AG08395 (cell line): ENCODE results near the gene SLC6A11.

Experiments
- DNase-seq: peaks from one replicate; pipeline ENCODE4 v3.0.0; 2012; ENCODE audit warnings: mixed read lengths, low spot score

SLC6A11 gene

GRCh38 chr3:10888518-10889090, 72.6 kb downstream of the SLC6A11 start:
- no peak for DNase-seq

GRCh38 chr3:10889206-10889960, 73.4 kb downstream of the SLC6A11 start:
- DNase-seq, result no peak

GRCh38 chr3:10890665-10891064, 74.6 kb downstream of the SLC6A11 start:
- no peak for DNase-seq

- DNase-seq, result no peak
Observed at GRCh38 chr3:10892622-10893021, 76.6 kb downstream of the SLC6A11 start.

- DNase-seq, result no peak
Observed at GRCh38 chr3:10901296-10901945, 85.4 kb downstream of the SLC6A11 start.

- no peak for DNase-seq
Observed at GRCh38 chr3:10907262-10907661, 91.2 kb downstream of the SLC6A11 start.

- DNase-seq, result no peak
Observed at GRCh38 chr3:10910367-10910766, 94.3 kb downstream of the SLC6A11 start.

GRCh38 chr3:10911350-10912002, 95.4 kb downstream of the SLC6A11 start:
- DNase-seq, result no peak

GRCh38 chr3:10912786-10913185, 96.8 kb downstream of the SLC6A11 start:
- no peak for DNase-seq

- DNase-seq, result no peak
Observed at GRCh38 chr3:10915376-10915775, 99.3 kb downstream of the SLC6A11 start.

GRCh38 chr3:10917176-10917575, 101.1 kb downstream of the SLC6A11 start:
- DNase-seq, result no peak

- no peak for DNase-seq
Observed at GRCh38 chr3:10918011-10918410, 102.0 kb downstream of the SLC6A11 start.

GRCh38 chr3:10919636-10920035, 103.6 kb downstream of the SLC6A11 start:
- DNase-seq, result no peak

- no peak for DNase-seq
Observed at GRCh38 chr3:10925436-10926255, 109.6 kb downstream of the SLC6A11 start.

GRCh38 chr3:10926256-10926810, 110.3 kb downstream of the SLC6A11 start:
- DNase-seq, result no peak

- DNase-seq, result no peak
Observed at GRCh38 chr3:10926811-10927521, 110.9 kb downstream of the SLC6A11 start.

GRCh38 chr3:10927551-10927950, 111.5 kb downstream of the SLC6A11 start:
- no peak for DNase-seq

GRCh38 chr3:10928407-10928960, 112.5 kb downstream of the SLC6A11 start:
- no peak for DNase-seq

GRCh38 chr3:10928961-10929471, 113.0 kb downstream of the SLC6A11 start:
- no peak for DNase-seq

- DNase-seq, result no peak
Observed at GRCh38 chr3:10929978-10930665, 114.1 kb downstream of the SLC6A11 start.
